Panc1 (cell line): ENCODE data around the gene KRT9. TPM values are rescaled to one million over a fixed set of nuclear protein-coding genes. Genes with fewer than 3 reads are reported as not detected.
"Not testable (repeated sequence)": the region's sequence is repeated elsewhere in the genome, so short reads cannot be mapped to it uniquely, and the experiment has no call there.

Experiments
- ATAC-seq: fragments of 200-7000 bp; cut with Tn5 transposase; 2 replicates; pipeline ENCODE4 v1.9.1; 2020; ENCODE audit warnings: mild to moderate bottlenecking, moderate library complexity
- BruUV-seq: library from RNA; stranded (reverse); fragments of 400-500 nt; replicated peaks from 2 replicates; lab custom pipeline; 2021; lab: Mats Ljungman, UMichigan
- CTCF ChIA-PET: fragments of 300-600 bp; sonication (Branson Sonifier 250); formaldehyde crosslinking; loops from one replicate; lab custom pipeline; 2022; ENCODE audit warnings: antibody characterized with exemption; lab: Charles Lee
- POLR2A ChIA-PET: fragments of 300-600 bp; sonication (Branson Sonifier 250); formaldehyde crosslinking; loops from one replicate; lab custom pipeline; 2022; ENCODE audit warnings: antibody characterized with exemption; lab: Charles Lee
- DNase-seq: peaks from one replicate; pipeline ENCODE4 v3.0.0-alpha.2; 2010; ENCODE audit warnings: low read depth, low spot score
- H3K27ac ChIP-seq: 2 replicates; pipeline ENCODE4 v1.5.1; 2011; ENCODE audit warnings: mild to moderate bottlenecking, low read length, inconsistent platforms
- H3K27me3 ChIP-seq: fragments of 200-500 bp; sonication (Bioruptor generic); 2 replicates; pipeline ENCODE4 v1.6.0; 2014; ENCODE audit warnings: low read length, inconsistent platforms; ENCODE audit not compliant: control insufficient read depth, insufficient read depth
- H3K36me3 ChIP-seq: fragments of 200-500 bp; sonication (Bioruptor generic); 2 replicates; pipeline ENCODE4 v1.5.1; 2014; ENCODE audit warnings: inconsistent platforms, mild to moderate bottlenecking, low read length, moderate library complexity; ENCODE audit not compliant: control insufficient read depth, insufficient read depth
- H3K4me1 ChIP-seq: 2 replicates; pipeline ENCODE4 v1.5.1; 2011; ENCODE audit warnings: inconsistent platforms, mild to moderate bottlenecking, low read length, moderate library complexity; ENCODE audit not compliant: control insufficient read depth, insufficient read depth
- H3K4me3 ChIP-seq, 2 experiments: 2 replicates each; pipeline ENCODE4 v1.5.1; 2011 to 2012; ENCODE audit warnings: low read depth in 2 of 2, low read length in 2 of 2, mild to moderate bottlenecking in 2 of 2, inconsistent platforms in 1 of 2, moderate library complexity in 1 of 2
- H3K9me3 ChIP-seq: fragments of 200-500 bp; sonication (Bioruptor generic); 2 replicates; pipeline ENCODE4 v1.5.1; 2014; ENCODE audit warnings: low read depth, mild to moderate bottlenecking, inconsistent platforms, low read length, moderate library complexity; ENCODE audit not compliant: control insufficient read depth, insufficient read depth
- POLR2AphosphoS5 ChIP-seq: IDR thresholded peaks from 2 replicates; pipeline ENCODE4 v1.6.1; 2012; ENCODE audit warnings: mild to moderate bottlenecking, low read depth, low read length, moderate library complexity
- SIN3A ChIP-seq: IDR thresholded peaks from 2 replicates; pipeline ENCODE4 v1.6.1; 2012; ENCODE audit warnings: low read depth, mild to moderate bottlenecking, low read length, moderate library complexity, borderline replicate concordance; ENCODE audit not compliant: insufficient read depth
- TCF7L2 ChIP-seq: IDR thresholded peaks from 2 replicates; pipeline ENCODE4 v1.6.1; 2011; ENCODE audit warnings: mild to moderate bottlenecking, low read depth, low read length, inconsistent platforms
- in situ Hi-C: cut with HindIII; loops from 2 replicates; pipeline ENCODE4 v1.10.0; 2016; ENCODE audit warnings: low sequenced_read_pairs, low pct_unique_long_range_greater_than_20kb
- intact Hi-C: fragments of 100-400 bp; cut with micrococcal nuclease; formaldehyde crosslinking; loops from one replicate; pipeline ENCODE4 v1.10.0; 2022; ENCODE audit not compliant: unreplicated experiment
- total RNA-seq: library from RNA; stranded (reverse); gene quantifications from one replicate; pipeline ENCODE4 v1.2.1, GENCODE V29; 2021; ENCODE audit not compliant: unreplicated experiment
- TF ChIP-seq, protein P1 (sequence below): fragments of 450-650 bp; IDR thresholded peaks from 2 replicates; pipeline ENCODE4 v1.5.1; 2017; ENCODE audit warnings: mild to moderate bottlenecking
- TF ChIP-seq, protein P2 (sequence below), 2 experiments: IDR thresholded peaks; 2 replicates each; pipeline ENCODE4 v1.6.1; 2011 to 2012; ENCODE audit warnings: low read depth in 2 of 2, control low read depth in 1 of 2, low read length in 1 of 2, mild to moderate bottlenecking in 1 of 2, moderate library complexity in 1 of 2; ENCODE audit not compliant: insufficient read depth in 1 of 2

The KRT9 gene
- total RNA-seq, 1 experiment from 2014 or later: not detected

DNA sequence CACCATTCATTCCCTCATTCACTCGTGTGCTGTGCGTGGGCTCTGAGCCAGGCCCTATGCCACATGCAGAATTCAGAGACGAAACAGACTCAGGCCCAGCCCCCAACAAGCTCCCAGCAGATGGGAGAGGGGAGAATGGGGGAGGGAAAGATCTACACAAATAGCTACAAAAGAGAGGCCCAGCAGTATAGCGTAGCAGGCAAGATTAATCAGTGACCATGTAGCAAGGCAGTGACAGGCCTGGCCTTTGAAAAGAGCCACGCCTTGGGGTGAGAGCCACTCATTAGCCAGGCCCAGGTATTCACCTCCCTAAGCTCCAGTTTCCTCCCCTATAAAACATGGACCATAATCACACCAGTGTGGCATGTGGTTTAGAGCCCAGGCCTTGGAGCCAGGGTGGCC is 27.4 kb downstream of the KRT9 start:
- Histone ChIP-seq H3K27ac (peak overlapping the region; percentile 67), H3K36me3 (no peaks in the 10 kb centered on the region), H3K9me3 (peaks cover 4% of the 10 kb centered on the region; the same call in 1 of the 2 replicates), H3K27me3 (no peaks in the 10 kb centered on the region), H3K4me1 (peaks cover 52% of the 10 kb centered on the region), H3K4me3 (no peak overlapping the region)
- in situ Hi-C loops: loop anchor here (25.0 kb wide), 1 partner anchor 93 kb away; no protein-coding TSS in a partner anchor
- intact Hi-C loops: no loop called here
- DNase-seq: no peak
- CTCF ChIA-PET: interaction anchor here (0.8 to 1.2 kb wide), 3 partner anchors 104 to 122 kb away, joined by 3 to 4 read pairs (median 3); no protein-coding TSS in a partner anchor
- no peak for ATAC-seq
- BruUV-seq: no TSS peak
- POLR2A ChIA-PET: interaction anchor here (1.3 kb wide), 1 partner anchor 26 kb away, joined by 3 read pairs; the partner anchor contains the start of gene KRT15
- TF ChIP-seq SIN3A (no peak), TCF7L2 (no peak), POLR2AphosphoS5 (no peak)
- TF ChIP-seq, protein P1, sequence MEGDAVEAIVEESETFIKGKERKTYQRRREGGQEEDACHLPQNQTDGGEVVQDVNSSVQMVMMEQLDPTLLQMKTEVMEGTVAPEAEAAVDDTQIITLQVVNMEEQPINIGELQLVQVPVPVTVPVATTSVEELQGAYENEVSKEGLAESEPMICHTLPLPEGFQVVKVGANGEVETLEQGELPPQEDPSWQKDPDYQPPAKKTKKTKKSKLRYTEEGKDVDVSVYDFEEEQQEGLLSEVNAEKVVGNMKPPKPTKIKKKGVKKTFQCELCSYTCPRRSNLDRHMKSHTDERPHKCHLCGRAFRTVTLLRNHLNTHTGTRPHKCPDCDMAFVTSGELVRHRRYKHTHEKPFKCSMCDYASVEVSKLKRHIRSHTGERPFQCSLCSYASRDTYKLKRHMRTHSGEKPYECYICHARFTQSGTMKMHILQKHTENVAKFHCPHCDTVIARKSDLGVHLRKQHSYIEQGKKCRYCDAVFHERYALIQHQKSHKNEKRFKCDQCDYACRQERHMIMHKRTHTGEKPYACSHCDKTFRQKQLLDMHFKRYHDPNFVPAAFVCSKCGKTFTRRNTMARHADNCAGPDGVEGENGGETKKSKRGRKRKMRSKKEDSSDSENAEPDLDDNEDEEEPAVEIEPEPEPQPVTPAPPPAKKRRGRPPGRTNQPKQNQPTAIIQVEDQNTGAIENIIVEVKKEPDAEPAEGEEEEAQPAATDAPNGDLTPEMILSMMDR: no peak
- TF ChIP-seq, protein P2, sequence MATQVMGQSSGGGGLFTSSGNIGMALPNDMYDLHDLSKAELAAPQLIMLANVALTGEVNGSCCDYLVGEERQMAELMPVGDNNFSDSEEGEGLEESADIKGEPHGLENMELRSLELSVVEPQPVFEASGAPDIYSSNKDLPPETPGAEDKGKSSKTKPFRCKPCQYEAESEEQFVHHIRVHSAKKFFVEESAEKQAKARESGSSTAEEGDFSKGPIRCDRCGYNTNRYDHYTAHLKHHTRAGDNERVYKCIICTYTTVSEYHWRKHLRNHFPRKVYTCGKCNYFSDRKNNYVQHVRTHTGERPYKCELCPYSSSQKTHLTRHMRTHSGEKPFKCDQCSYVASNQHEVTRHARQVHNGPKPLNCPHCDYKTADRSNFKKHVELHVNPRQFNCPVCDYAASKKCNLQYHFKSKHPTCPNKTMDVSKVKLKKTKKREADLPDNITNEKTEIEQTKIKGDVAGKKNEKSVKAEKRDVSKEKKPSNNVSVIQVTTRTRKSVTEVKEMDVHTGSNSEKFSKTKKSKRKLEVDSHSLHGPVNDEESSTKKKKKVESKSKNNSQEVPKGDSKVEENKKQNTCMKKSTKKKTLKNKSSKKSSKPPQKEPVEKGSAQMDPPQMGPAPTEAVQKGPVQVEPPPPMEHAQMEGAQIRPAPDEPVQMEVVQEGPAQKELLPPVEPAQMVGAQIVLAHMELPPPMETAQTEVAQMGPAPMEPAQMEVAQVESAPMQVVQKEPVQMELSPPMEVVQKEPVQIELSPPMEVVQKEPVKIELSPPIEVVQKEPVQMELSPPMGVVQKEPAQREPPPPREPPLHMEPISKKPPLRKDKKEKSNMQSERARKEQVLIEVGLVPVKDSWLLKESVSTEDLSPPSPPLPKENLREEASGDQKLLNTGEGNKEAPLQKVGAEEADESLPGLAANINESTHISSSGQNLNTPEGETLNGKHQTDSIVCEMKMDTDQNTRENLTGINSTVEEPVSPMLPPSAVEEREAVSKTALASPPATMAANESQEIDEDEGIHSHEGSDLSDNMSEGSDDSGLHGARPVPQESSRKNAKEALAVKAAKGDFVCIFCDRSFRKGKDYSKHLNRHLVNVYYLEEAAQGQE (IDR thresholded peaks at IDR 0.05; ENCODE audit: insufficient read depth in 1 of 2, low read depth in 2 of 2, low read length in 1 of 2): no peak

DNA sequence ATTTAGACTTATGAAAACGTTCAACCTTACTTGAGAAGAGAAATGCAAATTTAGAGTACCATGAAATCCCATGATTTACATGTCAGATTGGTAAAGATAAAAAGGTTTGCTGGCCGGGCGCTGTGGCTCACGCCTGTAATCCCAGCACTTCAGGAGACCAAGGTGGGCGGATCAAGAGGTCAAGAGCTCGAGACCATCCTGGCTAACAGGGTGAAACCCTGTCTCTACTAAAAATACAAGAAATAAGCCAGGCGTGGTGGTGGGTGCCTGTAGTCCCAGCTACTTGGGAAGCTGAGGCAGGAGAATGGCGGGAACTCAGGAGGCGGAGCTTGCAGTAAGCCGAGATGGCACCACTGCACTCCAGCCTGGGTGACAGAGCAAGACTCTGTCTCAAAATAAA is 29.1 kb downstream of the KRT9 start:
- ATAC-seq, H3K27ac ChIP-seq, BruUV-seq, intact Hi-C loops, H3K36me3 ChIP-seq, H3K27me3 ChIP-seq, H3K4me3 ChIP-seq, DNase-seq, H3K9me3 ChIP-seq: not testable (repeated sequence)
- ChIA-PET CTCF (interaction anchor here (0.9 to 1.7 kb wide), 3 partner anchors 8 to 120 kb away, joined by 4 to 6 read pairs (median 6); no protein-coding TSS in a partner anchor), POLR2A (interaction anchor here (0.6 to 1.4 kb wide), 2 partner anchors 14 to 625 kb away, joined by 10 to 18 read pairs; partner anchors contain the start of gene KRT19)
- peaks cover 51% of the 10 kb centered on the region for H3K4me1 ChIP-seq
- in situ Hi-C loops: loop anchor here (25.0 kb wide), 1 partner anchor 95 kb away; no protein-coding TSS in a partner anchor

DNA sequence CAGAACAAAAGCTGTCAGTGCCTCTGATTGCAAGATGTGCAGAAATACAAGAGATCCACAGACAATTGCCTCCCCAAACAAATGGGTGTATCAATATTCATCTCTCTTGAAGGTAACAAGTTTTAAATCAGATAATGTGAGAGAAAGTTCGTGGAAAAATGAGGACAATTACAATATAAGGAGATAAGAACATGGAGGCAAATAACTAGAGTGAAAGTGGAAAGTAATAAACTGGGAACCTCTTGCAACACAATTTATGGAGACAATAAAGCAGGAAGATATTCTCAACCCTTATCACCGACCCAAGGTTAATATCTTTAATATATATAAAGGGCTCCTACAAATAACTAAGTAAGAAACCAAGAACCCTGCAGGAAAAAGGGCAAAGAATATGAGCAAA is 29.5 kb downstream of the KRT9 start:
- ATAC-seq: no peak
- no peak for DNase-seq
- no peaks in the 10 kb centered on the region for H3K36me3 ChIP-seq
- H3K4me3 ChIP-seq: no peak overlapping the region
- H3K27ac ChIP-seq: peak overlapping the region; percentile 77; the same call in 1 of the 2 replicates
- CTCF ChIA-PET: interaction anchor here (0.9 to 1.7 kb wide), 3 partner anchors 8 to 121 kb away, joined by 4 to 6 read pairs (median 6); no protein-coding TSS in a partner anchor
- no TSS peak for BruUV-seq
- TF ChIP-seq, protein P1: no peak
- no peak for TF ChIP-seq SIN3A
- TF ChIP-seq POLR2AphosphoS5: no peak
- H3K9me3 ChIP-seq: peaks cover 4% of the 10 kb centered on the region; the same call in 1 of the 2 replicates
- H3K27me3 ChIP-seq: no peaks in the 10 kb centered on the region
- intact Hi-C loops: no loop called here
- in situ Hi-C loops: loop anchor here (25.0 kb wide), 1 partner anchor 95 kb away; no protein-coding TSS in a partner anchor
- POLR2A ChIA-PET: interaction anchor here (0.6 to 1.4 kb wide), 2 partner anchors 14 to 625 kb away, joined by 10 to 18 read pairs; partner anchors contain the start of gene KRT19
- H3K4me1 ChIP-seq: peaks cover 51% of the 10 kb centered on the region
